IMR-90 (cell line): ENCODE results near the gene TTC39B. TPM values are rescaled to one million over a fixed set of nuclear protein-coding genes. Genes with fewer than 3 reads are reported as not detected.

Experiments
- ATAC-seq: fragments of 200-7000 bp; cut with Tn5 transposase; 2 replicates; pipeline ENCODE4 v1.9.1; 2020; ENCODE audit warnings: low read depth, mild to moderate bottlenecking, moderate library complexity
- BruUV-seq: library from RNA; stranded (reverse); fragments of 400-500 nt; replicated peaks from 2 replicates; lab custom pipeline; 2021; lab: Mats Ljungman, UMichigan
- CTCF ChIA-PET: fragments of 300-600 bp; formaldehyde crosslinking; extraction: SDS; loops from one replicate; lab custom pipeline; 2021; ENCODE audit warnings: antibody characterized with exemption; lab: Yijun Ruan, JAX
- POLR2A ChIA-PET: fragments of 300-600 bp; sonication (Branson Sonifier 250); formaldehyde crosslinking; loops from one replicate; lab custom pipeline; 2022; ENCODE audit warnings: antibody characterized with exemption; ENCODE audit not compliant: unreplicated experiment; lab: Charles Lee
- DNase-seq: peaks from one replicate; pipeline ENCODE4 v3.0.0; 2013
- H2AFZ ChIP-seq: replicated peaks from 2 replicates; pipeline ENCODE3; 2013; ENCODE audit warnings: low read length, mild to moderate bottlenecking; ENCODE audit not compliant: poor library complexity
- H2AK5ac ChIP-seq: 2 replicates; pipeline ENCODE4 v1.6.1; 2013; ENCODE audit warnings: low read depth, low read length, inconsistent platforms
- H2AK9ac ChIP-seq: replicated peaks from 2 replicates; pipeline ENCODE3; 2013; ENCODE audit warnings: mild to moderate bottlenecking, low read depth, low read length, moderate library complexity; ENCODE audit not compliant: poor library complexity
- H2BK120ac ChIP-seq: 2 replicates; pipeline ENCODE4 v1.6.1; 2013; ENCODE audit warnings: low read depth, low read length, inconsistent platforms
- H2BK15ac ChIP-seq: 3 replicates; pipeline ENCODE4 v1.6.1; 2013; ENCODE audit warnings: low read depth, low read length, inconsistent platforms
- H2BK20ac ChIP-seq: 2 replicates; pipeline ENCODE4 v1.6.1; 2013; ENCODE audit warnings: low read depth, mild to moderate bottlenecking, inconsistent platforms, low read length, moderate library complexity
- H2BK5ac ChIP-seq: 2 replicates; pipeline ENCODE4 v1.6.1; 2013; ENCODE audit warnings: mild to moderate bottlenecking, low read depth, low read length, inconsistent platforms; ENCODE audit not compliant: poor library complexity, severe bottlenecking
- H3K14ac ChIP-seq: replicated peaks from 2 replicates; pipeline ENCODE4 v1.6.1; 2013; ENCODE audit warnings: low read depth, low read length, inconsistent platforms
- H3K18ac ChIP-seq: 2 replicates; pipeline ENCODE4 v1.6.1; 2013; ENCODE audit warnings: low read depth, low read length, control low read depth
- H3K23ac ChIP-seq: 2 replicates; pipeline ENCODE4 v1.6.1; 2013; ENCODE audit warnings: low read depth, low read length, inconsistent platforms
- H3K27ac ChIP-seq: 2 replicates; pipeline ENCODE4 v1.5.1; 2013; ENCODE audit warnings: mild to moderate bottlenecking, control low read depth, low read length; ENCODE audit not compliant: insufficient read depth
- H3K27me3 ChIP-seq: 2 replicates; pipeline ENCODE4 v1.6.1; 2013; ENCODE audit warnings: low read length; ENCODE audit not compliant: control insufficient read depth, insufficient read depth
- H3K36me3 ChIP-seq: 2 replicates; pipeline ENCODE4 v1.6.1; 2013; ENCODE audit warnings: low read length, mixed read lengths; ENCODE audit not compliant: control insufficient read depth, insufficient read depth
- H3K4ac ChIP-seq: 2 replicates; pipeline ENCODE4 v1.6.1; 2013; ENCODE audit warnings: low read depth, low read length, inconsistent platforms
- H3K4me1 ChIP-seq: 2 replicates; pipeline ENCODE4 v1.6.1; 2013; ENCODE audit warnings: low read length, mixed read lengths; ENCODE audit not compliant: control insufficient read depth, insufficient read depth
- H3K4me2 ChIP-seq: 2 replicates; pipeline ENCODE4 v1.6.1; 2013; ENCODE audit warnings: low read depth, mild to moderate bottlenecking, control low read depth, low read length, moderate library complexity
- H3K4me3 ChIP-seq: 2 replicates; pipeline ENCODE4 v1.5.1; 2013; ENCODE audit warnings: low read depth, mild to moderate bottlenecking, control low read depth, low read length, moderate library complexity; ENCODE audit not compliant: insufficient read depth
- H3K56ac ChIP-seq: 2 replicates; pipeline ENCODE4 v1.6.1; 2013; ENCODE audit warnings: low read length, inconsistent platforms; ENCODE audit not compliant: insufficient read depth; ENCODE audit errors: extremely low read depth
- H3K79me1 ChIP-seq, 2 experiments: 2 replicates each; pipeline ENCODE4 v1.6.1; 2013; ENCODE audit warnings: low read length in 2 of 2, inconsistent platforms in 1 of 2, low read depth in 1 of 2
- H3K9ac ChIP-seq: 2 replicates; pipeline ENCODE4 v1.6.1; 2013; ENCODE audit warnings: low read depth, low read length, control low read depth
- H3K9me1 ChIP-seq: 2 replicates; pipeline ENCODE4 v1.6.1; 2013; ENCODE audit warnings: low read length, inconsistent platforms; ENCODE audit not compliant: insufficient read depth
- H3K9me3 ChIP-seq: 2 replicates; pipeline ENCODE4 v1.6.1; 2013; ENCODE audit warnings: low read length; ENCODE audit not compliant: control insufficient read depth, insufficient read depth
- H4K20me1 ChIP-seq: 2 replicates; pipeline ENCODE4 v1.6.1; 2013; ENCODE audit warnings: low read length, inconsistent platforms; ENCODE audit not compliant: insufficient read depth
- H4K5ac ChIP-seq: 2 replicates; pipeline ENCODE4 v1.6.1; 2013; ENCODE audit warnings: mild to moderate bottlenecking, low read depth, low read length, control low read depth
- H4K8ac ChIP-seq, 2 experiments: 2 replicates each; pipeline ENCODE4 v1.6.1; 2013; ENCODE audit warnings: low read depth in 2 of 2, low read length in 2 of 2, control low read depth in 1 of 2, inconsistent platforms in 1 of 2
- H4K91ac ChIP-seq: 2 replicates; pipeline ENCODE4 v1.6.1; 2013; ENCODE audit warnings: low read depth, low read length, inconsistent platforms; ENCODE audit not compliant: insufficient read depth
- BHLHE40 ChIP-seq: fragments of 150-350 bp; IDR thresholded peaks from 2 replicates; pipeline ENCODE4 v1.6.1; 2016; ENCODE audit warnings: mild to moderate bottlenecking, low read depth, low read length
- CEBPB ChIP-seq: IDR thresholded peaks from 2 replicates; pipeline ENCODE4 v1.6.1; 2012; ENCODE audit warnings: low read depth, low read length, improper control_type of control experiment
- CHD1 ChIP-seq: IDR thresholded peaks from 2 replicates; pipeline ENCODE4 v1.6.1; 2012; ENCODE audit warnings: low read depth, low read length, improper control_type of control experiment
- FOS ChIP-seq: fragments of 150-350 bp; IDR thresholded peaks from 2 replicates; pipeline ENCODE4 v1.6.1; 2016; ENCODE audit warnings: low read depth, low read length
- MAFK ChIP-seq: IDR thresholded peaks from 2 replicates; pipeline ENCODE4 v1.6.1; 2012; ENCODE audit warnings: low read depth, low read length, improper control_type of control experiment
- MAZ ChIP-seq: IDR thresholded peaks from 2 replicates; pipeline ENCODE4 v1.6.1; 2012; ENCODE audit warnings: low read depth, mild to moderate bottlenecking, low read length, improper control_type of control experiment, moderate library complexity, borderline replicate concordance
- MXI1 ChIP-seq: IDR thresholded peaks from 2 replicates; pipeline ENCODE4 v1.6.1; 2012; ENCODE audit warnings: low read depth, mild to moderate bottlenecking, low read length, moderate library complexity, borderline replicate concordance
- NFE2L2 ChIP-seq: fragments of 150-350 bp; IDR thresholded peaks from 2 replicates; pipeline ENCODE4 v1.6.1; 2016; ENCODE audit warnings: low read depth, mild to moderate bottlenecking, low read length
- POLR2A ChIP-seq: IDR thresholded peaks from 2 replicates; pipeline ENCODE4 v1.6.1; 2012; ENCODE audit warnings: mild to moderate bottlenecking, low read depth, low read length
- RAD21 ChIP-seq: IDR thresholded peaks from 2 replicates; pipeline ENCODE4 v1.6.1; 2012; ENCODE audit warnings: low read length, improper control_type of control experiment
- RCOR1 ChIP-seq: IDR thresholded peaks from 2 replicates; pipeline ENCODE4 v1.6.1; 2012; ENCODE audit warnings: mild to moderate bottlenecking, low read length, improper control_type of control experiment; ENCODE audit not compliant: insufficient replicate concordance
- RFX5 ChIP-seq: IDR thresholded peaks from 2 replicates; pipeline ENCODE4 v1.8.0; 2012; ENCODE audit warnings: low read depth, mild to moderate bottlenecking, low read length, moderate library complexity
- SMC3 ChIP-seq: fragments of 150-350 bp; IDR thresholded peaks from 2 replicates; pipeline ENCODE4 v1.6.1; 2016; ENCODE audit warnings: low read depth, mild to moderate bottlenecking, antibody characterized with exemption, low read length, moderate library complexity
- WGBS, 2 experiments: methylation state at CpG; one replicate each; pipeline versions ENCODE4 v1.1.5 to v1.1.7; 2013; ENCODE audit warnings: missing lambda C conversion rate in 2 of 2; ENCODE audit not compliant: insufficient read length in 1 of 2; ENCODE audit errors: extremely low coverage in 2 of 2; 5-methylcytosine and 5-hydroxymethylcytosine counted together
- dilution Hi-C: fragments of 300-500 bp; cut with HindIII; formaldehyde crosslinking; loops from one replicate; pipeline ENCODE4 v1.14.3; 2018; ENCODE audit warnings: low sequenced_read_pairs; ENCODE audit not compliant: unreplicated experiment
- in situ Hi-C: fragments of 300-500 bp; cut with MboI; formaldehyde crosslinking; loops from 3 replicates; pipeline ENCODE4 v1.14.3; 2019; ENCODE audit warnings: low sequenced_read_pairs, inconsistent platforms, mixed read lengths
- intact Hi-C: fragments of 100-400 bp; cut with micrococcal nuclease; formaldehyde crosslinking; loops from 2 replicates; pipeline ENCODE4 v1.10.0; 2022
- polyA plus RNA-seq, 3 experiments: library from polyadenylated mRNA; depleted of rRNA; stranded (reverse); fragments of >200 nt; gene quantifications; 2 replicates each; pipeline ENCODE4 v1.2.3, GENCODE V29; 2012; ENCODE audit warnings: low replicate concordance in 1 of 3
- total RNA-seq: library from RNA; depleted of rRNA; stranded (reverse); fragments of >200 nt; gene quantifications from 2 replicates; pipeline ENCODE4 v1.2.3, GENCODE V29; 2012
- TF ChIP-seq, protein P1 (sequence below): fragments of 150-350 bp; IDR thresholded peaks from 2 replicates; pipeline ENCODE4 v1.6.1; 2017; ENCODE audit warnings: mild to moderate bottlenecking, antibody characterized with exemption, low read length, low read depth
- TF ChIP-seq, protein P2 (sequence below): conservative IDR thresholded peaks from 2 replicates; pipeline ENCODE4 v1.5.1; 2012; ENCODE audit warnings: mild to moderate bottlenecking, low read depth, low read length, improper control_type of control experiment
- TF ChIP-seq, protein P3 (sequence below): fragments of 150-350 bp; IDR thresholded peaks from 2 replicates; pipeline ENCODE4 v1.6.1; 2016; ENCODE audit warnings: low read depth, mild to moderate bottlenecking, low read length, moderate library complexity, borderline replicate concordance

The TTC39B gene
- total and polyA plus RNA-seq, 2 of the 4 experiments (the other 2 are of a cell fraction) = 2.5 to 12.2 TPM

DNA sequence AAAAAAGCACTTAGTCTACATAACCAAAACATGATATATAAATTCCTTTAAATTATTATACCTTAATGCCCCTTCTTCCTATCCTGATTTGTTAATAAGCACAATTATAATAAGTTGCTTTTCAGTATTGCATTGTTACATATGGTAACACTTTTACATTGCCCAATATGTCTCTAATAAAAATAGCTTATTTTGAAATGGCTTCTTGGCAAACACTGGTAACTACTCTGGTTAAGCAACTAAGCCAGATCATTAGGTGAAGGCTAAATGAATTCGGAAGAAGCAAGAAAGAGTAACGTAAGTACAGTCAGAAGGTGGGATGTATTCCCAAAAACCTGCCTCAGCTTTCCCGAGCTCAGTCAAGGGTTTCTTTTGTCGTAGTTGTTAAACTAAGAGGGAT lies 85.3 kb downstream of the TTC39B start:
- Histone ChIP-seq H4K8ac (no peak overlapping the region), H2BK15ac (no peak overlapping the region), H2AK9ac (no peak overlapping the region), H3K9me1 (peaks cover 15% of the 10 kb centered on the region), H3K27ac (no peak overlapping the region), H2BK5ac (no peak overlapping the region), H3K4me3 (no peak overlapping the region), H3K23ac (no peak overlapping the region), H2BK20ac (no peak overlapping the region), H3K4ac (no peak overlapping the region), H3K14ac (no peak overlapping the region), H4K20me1 (no peaks in the 10 kb centered on the region; the same call in 1 of the 2 replicates), H3K18ac (no peak overlapping the region), H2AK5ac (no peak overlapping the region), H3K36me3 (peaks cover 7% of the 10 kb centered on the region; the same call in 1 of the 2 replicates), H2AFZ (no peak overlapping the region), H3K27me3 (no peaks in the 10 kb centered on the region), H4K91ac (no peak overlapping the region), H3K4me1 (peaks cover 9% of the 10 kb centered on the region), H4K5ac (no peak overlapping the region), H3K9ac (no peak overlapping the region), H3K4me2 (no peak overlapping the region), H3K9me3 (no peaks in the 10 kb centered on the region), H3K56ac (no peak overlapping the region), H2BK120ac (no peak overlapping the region), H3K79me1 (peaks cover 8 to 15% of the 10 kb centered on the region in 2 experiments; a peak in 3 of 4 replicates)
- ATAC-seq = no peak
- DNase-seq = no peak
- ChIA-PET POLR2A (no interaction called here), CTCF (no interaction called here)
- no CpG with 5 or more reads among the region's 4 CpGs for WGBS, 2 experiments
- no peak for TF ChIP-seq RCOR1
- no peak for TF ChIP-seq MXI1
- TF ChIP-seq, protein P1, sequence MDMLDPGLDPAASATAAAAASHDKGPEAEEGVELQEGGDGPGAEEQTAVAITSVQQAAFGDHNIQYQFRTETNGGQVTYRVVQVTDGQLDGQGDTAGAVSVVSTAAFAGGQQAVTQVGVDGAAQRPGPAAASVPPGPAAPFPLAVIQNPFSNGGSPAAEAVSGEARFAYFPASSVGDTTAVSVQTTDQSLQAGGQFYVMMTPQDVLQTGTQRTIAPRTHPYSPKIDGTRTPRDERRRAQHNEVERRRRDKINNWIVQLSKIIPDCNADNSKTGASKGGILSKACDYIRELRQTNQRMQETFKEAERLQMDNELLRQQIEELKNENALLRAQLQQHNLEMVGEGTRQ = no peak
- no peak for TF ChIP-seq FOS
- no peak for TF ChIP-seq RFX5
- no peak for TF ChIP-seq SMC3
- no peak for TF ChIP-seq RAD21
- TF ChIP-seq, protein P2, sequence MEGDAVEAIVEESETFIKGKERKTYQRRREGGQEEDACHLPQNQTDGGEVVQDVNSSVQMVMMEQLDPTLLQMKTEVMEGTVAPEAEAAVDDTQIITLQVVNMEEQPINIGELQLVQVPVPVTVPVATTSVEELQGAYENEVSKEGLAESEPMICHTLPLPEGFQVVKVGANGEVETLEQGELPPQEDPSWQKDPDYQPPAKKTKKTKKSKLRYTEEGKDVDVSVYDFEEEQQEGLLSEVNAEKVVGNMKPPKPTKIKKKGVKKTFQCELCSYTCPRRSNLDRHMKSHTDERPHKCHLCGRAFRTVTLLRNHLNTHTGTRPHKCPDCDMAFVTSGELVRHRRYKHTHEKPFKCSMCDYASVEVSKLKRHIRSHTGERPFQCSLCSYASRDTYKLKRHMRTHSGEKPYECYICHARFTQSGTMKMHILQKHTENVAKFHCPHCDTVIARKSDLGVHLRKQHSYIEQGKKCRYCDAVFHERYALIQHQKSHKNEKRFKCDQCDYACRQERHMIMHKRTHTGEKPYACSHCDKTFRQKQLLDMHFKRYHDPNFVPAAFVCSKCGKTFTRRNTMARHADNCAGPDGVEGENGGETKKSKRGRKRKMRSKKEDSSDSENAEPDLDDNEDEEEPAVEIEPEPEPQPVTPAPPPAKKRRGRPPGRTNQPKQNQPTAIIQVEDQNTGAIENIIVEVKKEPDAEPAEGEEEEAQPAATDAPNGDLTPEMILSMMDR = no peak
- no peak for TF ChIP-seq NFE2L2
- no peak for TF ChIP-seq MAFK
- TF ChIP-seq BHLHE40 = no peak
- TF ChIP-seq, protein P3, sequence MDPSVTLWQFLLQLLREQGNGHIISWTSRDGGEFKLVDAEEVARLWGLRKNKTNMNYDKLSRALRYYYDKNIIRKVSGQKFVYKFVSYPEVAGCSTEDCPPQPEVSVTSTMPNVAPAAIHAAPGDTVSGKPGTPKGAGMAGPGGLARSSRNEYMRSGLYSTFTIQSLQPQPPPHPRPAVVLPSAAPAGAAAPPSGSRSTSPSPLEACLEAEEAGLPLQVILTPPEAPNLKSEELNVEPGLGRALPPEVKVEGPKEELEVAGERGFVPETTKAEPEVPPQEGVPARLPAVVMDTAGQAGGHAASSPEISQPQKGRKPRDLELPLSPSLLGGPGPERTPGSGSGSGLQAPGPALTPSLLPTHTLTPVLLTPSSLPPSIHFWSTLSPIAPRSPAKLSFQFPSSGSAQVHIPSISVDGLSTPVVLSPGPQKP = no peak
- TF ChIP-seq POLR2A = no peak
- TF ChIP-seq MAZ = no peak
- no peak for TF ChIP-seq CEBPB
- TF ChIP-seq CHD1 = no peak
- intact Hi-C loops = loop anchor here (2.0 kb wide), 1 partner anchor 15 kb away; no protein-coding TSS in a partner anchor
- in situ Hi-C loops = loop anchor here (25.0 kb wide), 1 partner anchor 391 kb away; no protein-coding TSS in a partner anchor
- dilution Hi-C loops = no loop called here
- no TSS peak for BruUV-seq
